ENCODE measurements around the gene GALNT2.
A peak's percentile ranks its signal among the peaks of the same experiment; 100 is the strongest.

GALNT2 gene

DNA sequence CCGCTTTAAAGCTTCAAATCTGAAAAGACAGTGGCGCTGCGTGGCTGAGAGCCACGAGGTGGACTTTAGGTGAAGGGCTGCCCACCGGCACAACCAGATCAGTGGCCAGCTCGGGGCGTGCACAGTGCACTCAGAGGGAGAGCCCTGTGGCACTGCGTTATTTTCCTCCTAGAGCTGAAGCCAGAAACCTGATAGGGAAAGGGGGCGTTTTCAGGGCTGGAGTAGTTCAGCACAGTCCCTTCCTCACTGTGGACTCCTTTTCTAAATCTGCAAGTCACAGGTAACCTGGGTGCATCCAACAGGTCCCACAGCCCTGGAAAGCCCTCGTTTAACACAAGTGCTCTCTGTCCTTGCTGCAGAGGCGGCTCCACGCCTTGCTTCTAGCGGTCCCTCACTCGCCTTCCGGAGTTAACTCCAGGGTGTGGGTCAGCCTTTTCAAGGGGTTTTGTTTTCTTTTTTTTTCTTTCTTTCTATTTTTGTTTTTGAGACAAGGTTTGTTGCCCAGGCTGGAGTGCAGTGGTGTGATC is 81.2 kb downstream of the GALNT2 start:
- H3K27ac ChIP-seq (ENCODE audit: low read length), result no peak overlapping the region

DNA sequence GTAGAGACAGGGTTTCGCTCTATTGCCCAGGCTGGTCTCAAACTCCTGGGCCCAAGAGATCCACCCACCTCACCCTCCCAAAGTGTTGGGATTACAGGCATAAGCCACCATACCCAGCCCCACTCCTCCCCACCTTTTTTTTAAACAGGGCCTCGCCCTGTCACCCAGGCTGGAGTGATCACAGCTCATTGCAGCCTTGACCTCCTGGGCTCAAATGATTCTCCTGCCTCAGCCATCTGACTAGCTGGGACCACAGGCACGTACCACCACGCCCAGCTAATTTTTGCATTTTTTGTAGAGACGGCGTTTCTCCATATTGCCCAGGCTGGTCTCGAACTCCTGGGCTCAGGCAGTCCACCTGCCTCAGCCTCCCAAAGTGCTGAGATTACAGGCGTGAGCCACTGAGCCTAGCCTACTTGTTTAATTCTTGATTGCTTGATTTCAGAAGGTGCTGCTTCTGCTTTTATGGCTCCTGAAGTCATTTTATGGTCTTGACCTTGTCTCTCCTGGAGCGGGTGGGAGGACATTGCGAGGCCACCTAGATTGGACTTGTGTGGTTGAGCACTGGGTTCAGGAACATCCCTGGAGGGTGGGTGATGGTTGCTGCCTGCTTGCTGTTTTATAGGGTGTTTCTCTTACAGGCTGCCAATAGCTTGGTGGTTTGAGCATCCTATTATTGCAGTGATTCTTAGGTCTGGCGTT is 81.9 kb downstream of the GALNT2 start:
- no peaks in the 10 kb centered on the region for H3K9me3 ChIP-seq (ENCODE audit: control insufficient read depth in 2 of 2, low read length in 2 of 2)
- H3K4me3 ChIP-seq (ENCODE audit: low read length in 2 of 2), result no peak overlapping the region
- H3K27me3 ChIP-seq (ENCODE audit: control insufficient read depth in 1 of 2, insufficient read depth in 2 of 2, low read length in 2 of 2), result no peaks in the 10 kb centered on the region
- no peaks in the 10 kb centered on the region for H3K36me3 ChIP-seq (ENCODE audit: control insufficient read depth in 2 of 2, insufficient read depth in 2 of 2, low read length in 2 of 2)
- H3K9ac ChIP-seq (ENCODE audit: low read length in 2 of 2), result no peak overlapping the region
- H3K4me1 ChIP-seq (ENCODE audit: control insufficient read depth, insufficient read depth, low read length), result peaks cover 50% of the 10 kb centered on the region
- no peak overlapping the region for H3K27ac ChIP-seq (ENCODE audit: low read length)

More for the DNA sequence above, 81.2 kb downstream of the GALNT2 start:
- no peaks in the 10 kb centered on the region for H3K9me3 ChIP-seq (ENCODE audit: control insufficient read depth in 2 of 2, low read length in 2 of 2)
- H3K9ac ChIP-seq (ENCODE audit: low read length in 2 of 2), result no peak overlapping the region
- H3K4me3 ChIP-seq (ENCODE audit: low read length in 2 of 2), result no peak overlapping the region
- no peaks in the 10 kb centered on the region for H3K27me3 ChIP-seq (ENCODE audit: control insufficient read depth in 1 of 2, insufficient read depth in 2 of 2, low read length in 2 of 2)
- no peaks in the 10 kb centered on the region for H3K36me3 ChIP-seq (ENCODE audit: control insufficient read depth in 2 of 2, insufficient read depth in 2 of 2, low read length in 2 of 2)
- H3K4me1 ChIP-seq (ENCODE audit: control insufficient read depth, insufficient read depth, low read length), result peaks cover 50% of the 10 kb centered on the region

- no peak overlapping the region for H3K27ac ChIP-seq (ENCODE audit: low read length)
- no peaks in the 10 kb centered on the region for H3K9me3 ChIP-seq (ENCODE audit: control insufficient read depth in 2 of 2, low read length in 2 of 2)
- H3K4me1 ChIP-seq (ENCODE audit: control insufficient read depth, insufficient read depth, low read length), result peaks cover 44% of the 10 kb centered on the region
- no peaks in the 10 kb centered on the region for H3K36me3 ChIP-seq (ENCODE audit: control insufficient read depth in 2 of 2, insufficient read depth in 2 of 2, low read length in 2 of 2)
- no peak overlapping the region for H3K4me3 ChIP-seq (ENCODE audit: low read length in 2 of 2)
- H3K9ac ChIP-seq (ENCODE audit: low read length in 2 of 2), result no peak overlapping the region
- H3K27me3 ChIP-seq (ENCODE audit: control insufficient read depth in 1 of 2, insufficient read depth in 2 of 2, low read length in 2 of 2), result no peaks in the 10 kb centered on the region
Measured at GRCh38 chr1:230149751-230150584, 82.9 kb downstream of the GALNT2 start.

DNA sequence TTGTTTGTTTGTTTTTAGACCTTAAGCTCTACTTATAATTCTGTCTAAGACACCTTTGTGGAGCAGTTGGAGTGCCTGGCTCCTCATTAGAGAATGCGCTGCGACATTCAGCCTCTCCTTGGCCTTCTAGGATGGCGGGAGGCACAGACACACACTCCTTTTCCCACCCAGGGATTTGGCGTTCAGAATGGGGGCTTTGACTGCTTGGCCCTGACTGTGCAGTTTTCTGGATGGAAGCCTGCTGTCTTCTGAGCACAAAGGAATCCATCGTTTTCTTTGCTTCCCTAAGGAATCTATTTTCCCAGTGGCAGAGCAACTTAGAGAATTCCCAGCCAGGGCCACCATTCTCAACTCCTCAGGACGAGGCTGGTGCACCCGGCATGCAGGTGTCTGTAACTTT is 83.6 kb downstream of the GALNT2 start:
- H3K27me3 ChIP-seq (ENCODE audit: control insufficient read depth in 1 of 2, insufficient read depth in 2 of 2, low read length in 2 of 2), result no peaks in the 10 kb centered on the region
- no peaks in the 10 kb centered on the region for H3K36me3 ChIP-seq (ENCODE audit: control insufficient read depth in 2 of 2, insufficient read depth in 2 of 2, low read length in 2 of 2)
- no peaks in the 10 kb centered on the region for H3K9me3 ChIP-seq (ENCODE audit: control insufficient read depth in 2 of 2, low read length in 2 of 2)
- no peak overlapping the region for H3K4me3 ChIP-seq (ENCODE audit: low read length in 2 of 2)
- peaks cover 44% of the 10 kb centered on the region for H3K4me1 ChIP-seq (ENCODE audit: control insufficient read depth, insufficient read depth, low read length)
- no peak overlapping the region for H3K27ac ChIP-seq (ENCODE audit: low read length)
- H3K9ac ChIP-seq (ENCODE audit: low read length in 2 of 2), result no peak overlapping the region

GRCh38 chr1:230151924-230152468 is 85.0 kb downstream of the GALNT2 start:
- no peak overlapping the region for H3K27ac ChIP-seq (ENCODE audit: low read length)
- no peak overlapping the region for H3K9ac ChIP-seq (ENCODE audit: low read length in 2 of 2)
- H3K4me3 ChIP-seq (ENCODE audit: low read length in 2 of 2), result no peak overlapping the region
- H3K27me3 ChIP-seq (ENCODE audit: control insufficient read depth in 1 of 2, insufficient read depth in 2 of 2, low read length in 2 of 2), result no peaks in the 10 kb centered on the region
- no peaks in the 10 kb centered on the region for H3K9me3 ChIP-seq (ENCODE audit: control insufficient read depth in 2 of 2, low read length in 2 of 2)
- no peaks in the 10 kb centered on the region for H3K36me3 ChIP-seq (ENCODE audit: control insufficient read depth in 2 of 2, insufficient read depth in 2 of 2, low read length in 2 of 2)
- peaks cover 39% of the 10 kb centered on the region for H3K4me1 ChIP-seq (ENCODE audit: control insufficient read depth, insufficient read depth, low read length)

GRCh38 chr1:230152999-230153398 is 86.0 kb downstream of the GALNT2 start:
- Histone ChIP-seq H3K4me1 (ENCODE audit: control insufficient read depth, insufficient read depth, low read length) (peaks cover 33% of the 10 kb centered on the region), H3K9ac (ENCODE audit: low read length in 2 of 2) (no peak overlapping the region), H3K27ac (ENCODE audit: low read length) (no peak overlapping the region)

GRCh38 chr1:230153641-230154296 is 86.7 kb downstream of the GALNT2 start:
- Histone ChIP-seq H3K27me3 (ENCODE audit: control insufficient read depth in 1 of 2, insufficient read depth in 2 of 2, low read length in 2 of 2) (no peaks in the 10 kb centered on the region), H3K27ac (ENCODE audit: low read length) (peak overlapping the region; percentile 18), H3K36me3 (ENCODE audit: control insufficient read depth in 2 of 2, insufficient read depth in 2 of 2, low read length in 2 of 2) (no peaks in the 10 kb centered on the region), H3K9me3 (ENCODE audit: control insufficient read depth in 2 of 2, low read length in 2 of 2) (no peaks in the 10 kb centered on the region), H3K4me3 (ENCODE audit: low read length in 2 of 2) (no peak overlapping the region), H3K4me1 (ENCODE audit: control insufficient read depth, insufficient read depth, low read length) (peaks cover 38% of the 10 kb centered on the region), H3K9ac (ENCODE audit: low read length in 2 of 2) (no peak overlapping the region)

More at GRCh38 chr1:230152999-230153398, 86.0 kb downstream of the GALNT2 start:
- Histone ChIP-seq H3K27me3 (ENCODE audit: control insufficient read depth in 1 of 2, insufficient read depth in 2 of 2, low read length in 2 of 2) (no peaks in the 10 kb centered on the region), H3K4me3 (ENCODE audit: low read length in 2 of 2) (no peak overlapping the region), H3K9me3 (ENCODE audit: control insufficient read depth in 2 of 2, low read length in 2 of 2) (no peaks in the 10 kb centered on the region), H3K36me3 (ENCODE audit: control insufficient read depth in 2 of 2, insufficient read depth in 2 of 2, low read length in 2 of 2) (no peaks in the 10 kb centered on the region)

- no peak overlapping the region for H3K27ac ChIP-seq (ENCODE audit: low read length)
- no peaks in the 10 kb centered on the region for H3K36me3 ChIP-seq (ENCODE audit: control insufficient read depth in 2 of 2, insufficient read depth in 2 of 2, low read length in 2 of 2)
- H3K9ac ChIP-seq (ENCODE audit: low read length in 2 of 2), result no peak overlapping the region
- H3K4me1 ChIP-seq (ENCODE audit: control insufficient read depth, insufficient read depth, low read length), result peaks cover 46% of the 10 kb centered on the region
- no peak overlapping the region for H3K4me3 ChIP-seq (ENCODE audit: low read length in 2 of 2)
- no peaks in the 10 kb centered on the region for H3K9me3 ChIP-seq (ENCODE audit: control insufficient read depth in 2 of 2, low read length in 2 of 2)
- H3K27me3 ChIP-seq (ENCODE audit: control insufficient read depth in 1 of 2, insufficient read depth in 2 of 2, low read length in 2 of 2), result no peaks in the 10 kb centered on the region
Measured at GRCh38 chr1:230155021-230155420, 88.0 kb downstream of the GALNT2 start.

GRCh38 chr1:230156068-230156467 is 89.0 kb downstream of the GALNT2 start:
- no peaks in the 10 kb centered on the region for H3K9me3 ChIP-seq (ENCODE audit: control insufficient read depth in 2 of 2, low read length in 2 of 2)
- no peaks in the 10 kb centered on the region for H3K36me3 ChIP-seq (ENCODE audit: control insufficient read depth in 2 of 2, insufficient read depth in 2 of 2, low read length in 2 of 2)
- H3K27me3 ChIP-seq (ENCODE audit: control insufficient read depth in 1 of 2, insufficient read depth in 2 of 2, low read length in 2 of 2), result no peaks in the 10 kb centered on the region
- H3K27ac ChIP-seq (ENCODE audit: low read length), result no peak overlapping the region
- peaks cover 48% of the 10 kb centered on the region for H3K4me1 ChIP-seq (ENCODE audit: control insufficient read depth, insufficient read depth, low read length)
- H3K4me3 ChIP-seq (ENCODE audit: low read length in 2 of 2), result no peak overlapping the region
- no peak overlapping the region for H3K9ac ChIP-seq (ENCODE audit: low read length in 2 of 2)

GRCh38 chr1:230156536-230156935 is 89.5 kb downstream of the GALNT2 start:
- H3K27ac ChIP-seq (ENCODE audit: low read length), result no peak overlapping the region
- no peak overlapping the region for H3K9ac ChIP-seq (ENCODE audit: low read length in 2 of 2)
- no peaks in the 10 kb centered on the region for H3K27me3 ChIP-seq (ENCODE audit: control insufficient read depth in 1 of 2, insufficient read depth in 2 of 2, low read length in 2 of 2)
- no peak overlapping the region for H3K4me3 ChIP-seq (ENCODE audit: low read length in 2 of 2)
- no peaks in the 10 kb centered on the region for H3K9me3 ChIP-seq (ENCODE audit: control insufficient read depth in 2 of 2, low read length in 2 of 2)
- no peaks in the 10 kb centered on the region for H3K36me3 ChIP-seq (ENCODE audit: control insufficient read depth in 2 of 2, insufficient read depth in 2 of 2, low read length in 2 of 2)
- H3K4me1 ChIP-seq (ENCODE audit: control insufficient read depth, insufficient read depth, low read length), result peaks cover 48% of the 10 kb centered on the region

All from stomach smooth muscle (tissue), 2 donors.